GM12891 (cell line): ENCODE measurements around the gene VAX1.
"Not testable (repeated sequence)": the region's sequence is repeated elsewhere in the genome, so short reads cannot be mapped to it uniquely, and the experiment has no call there.

Experiments used
- DNase-seq: peaks from one replicate; pipeline ENCODE4 v3.0.0; 2011; ENCODE audit warnings: low spot score; ENCODE audit not compliant: insufficient read length
- FAIRE-seq: peaks from 2 replicates; lab custom pipeline; 2011; peaks lifted over from hg19 to GRCh38; lab: Jason Lieb, UNC
- PAX5 ChIP-seq: IDR thresholded peaks from 2 replicates; pipeline ENCODE4 v1.6.1; 2011; ENCODE audit warnings: low read length, moderate library complexity, mild to moderate bottlenecking; ENCODE audit not compliant: insufficient read depth, severe bottlenecking
- POLR2A ChIP-seq: IDR thresholded peaks from 2 replicates; pipeline ENCODE4 v1.6.1; 2011; ENCODE audit warnings: low read depth, low read length, control low read depth
- POLR2AphosphoS5 ChIP-seq: IDR thresholded peaks from 2 replicates; pipeline ENCODE4 v1.6.1; 2011; ENCODE audit warnings: low read depth, low read length, control low read depth
- POU2F2 ChIP-seq: IDR thresholded peaks from 2 replicates; pipeline ENCODE4 v1.6.1; 2011; ENCODE audit warnings: low read depth, mild to moderate bottlenecking, control low read depth, low read length, moderate library complexity
- SPI1 ChIP-seq: IDR thresholded peaks from 2 replicates; pipeline ENCODE4 v1.6.1; 2011; ENCODE audit warnings: low read depth, low read length, control low read depth
- TAF1 ChIP-seq: IDR thresholded peaks from 2 replicates; pipeline ENCODE4 v1.6.1; 2011; ENCODE audit warnings: low read depth, low read length, control low read depth

VAX1 gene

DNA sequence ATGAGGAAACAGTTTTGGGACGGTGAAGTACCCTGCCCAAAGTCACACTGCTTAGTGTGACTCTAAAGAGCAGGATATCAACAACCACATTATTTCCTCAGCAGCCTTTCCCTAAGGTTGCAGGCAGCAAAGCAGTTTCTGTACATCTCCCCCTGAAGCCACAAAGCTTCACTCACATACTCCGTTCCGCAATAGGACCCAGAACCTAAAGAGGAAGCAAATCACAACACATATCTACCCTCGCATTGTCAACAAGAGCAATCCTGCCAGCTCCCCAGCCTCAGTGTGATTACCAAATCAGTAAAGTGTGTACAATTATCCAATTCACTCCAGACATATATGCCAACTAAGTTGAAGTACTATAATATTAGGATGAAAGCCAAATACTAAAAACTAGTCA lies 30.8 kb downstream of the VAX1 start:
- FAIRE-seq (no peak), DNase-seq (no peak)
- no peak for TF ChIP-seq POLR2AphosphoS5
- no peak for TF ChIP-seq POU2F2
- no peak for TF ChIP-seq POLR2A
- TF ChIP-seq PAX5 = no peak
- TF ChIP-seq SPI1 = no peak
- TF ChIP-seq TAF1 = no peak

DNA sequence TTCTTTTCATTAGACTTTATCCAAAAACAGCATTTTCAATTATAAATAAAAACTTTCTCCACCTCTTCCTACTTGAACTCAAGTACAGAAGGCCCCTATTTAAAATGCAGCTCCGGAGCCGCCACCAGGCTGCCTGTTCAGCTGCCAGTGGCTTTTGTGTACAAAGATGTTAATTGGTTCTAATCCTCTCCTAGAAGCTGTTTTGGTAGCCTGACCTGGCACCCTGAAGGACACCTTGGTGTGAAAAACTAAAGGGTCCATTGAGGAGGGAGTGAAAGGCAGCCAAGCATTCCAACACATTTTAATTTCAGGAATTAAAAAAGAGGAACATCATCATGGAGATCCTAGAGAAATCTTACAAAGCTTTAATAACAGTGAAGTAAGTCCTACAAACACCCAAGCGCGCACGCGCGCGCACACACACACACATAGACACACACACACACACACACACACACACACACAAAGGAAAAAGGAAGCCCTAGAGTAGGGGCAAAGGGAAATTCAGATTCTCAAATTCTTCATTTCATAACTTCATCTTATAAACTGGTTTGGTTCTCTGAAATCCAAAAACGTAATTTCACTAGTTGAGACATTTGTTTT lies 41.4 kb downstream of the VAX1 start:
- DNase-seq (no peak), FAIRE-seq (no peak)
- TF ChIP-seq PAX5 (no peak), SPI1 (no peak), POLR2A (no peak), POU2F2 (no peak), TAF1 (no peak)

DNA sequence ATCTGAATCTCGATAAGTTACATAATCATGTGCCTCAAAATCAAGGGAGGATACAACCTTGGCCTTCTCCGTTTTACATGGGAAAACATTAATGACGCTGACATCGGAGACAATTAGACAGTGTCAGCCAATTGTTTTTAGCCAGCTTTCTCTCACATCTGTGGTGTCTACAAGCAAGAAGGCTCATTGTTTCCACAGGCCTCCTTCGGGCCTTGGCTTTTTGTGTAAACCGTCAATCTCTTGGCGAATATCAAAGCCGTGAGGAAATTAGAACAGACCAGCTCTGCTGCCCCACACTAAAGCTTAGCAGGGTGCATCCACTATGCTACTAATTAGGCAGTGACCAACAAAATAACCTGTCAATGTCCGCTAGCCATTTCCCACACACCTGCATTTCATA lies 43.2 kb downstream of the VAX1 start:
- FAIRE-seq = no peak
- TF ChIP-seq PAX5 (no peak), POLR2A (no peak), POU2F2 (no peak), SPI1 (no peak), POLR2AphosphoS5 (no peak), TAF1 (no peak)

DNA sequence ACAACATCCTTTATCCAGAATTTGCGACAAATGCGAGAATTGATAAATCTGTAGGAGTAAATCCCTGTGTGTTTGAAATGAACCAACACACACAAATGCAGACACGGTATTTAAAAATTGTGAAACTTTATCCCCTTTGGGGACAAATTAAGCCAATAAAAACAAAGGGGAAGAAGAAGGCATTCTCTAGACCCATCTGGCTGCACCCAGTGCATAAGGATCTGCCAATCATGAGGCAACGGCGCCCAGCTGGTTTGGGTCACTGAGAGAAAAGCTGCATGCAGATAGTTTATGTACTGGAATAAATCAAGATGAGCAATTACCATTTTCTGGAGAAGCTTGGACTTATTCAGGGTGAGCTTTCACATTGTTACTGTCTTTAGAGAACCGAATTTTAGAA lies 45.7 kb downstream of the VAX1 start:
- TF ChIP-seq PAX5 = no peak
- TF ChIP-seq SPI1 = no peak
- no peak for TF ChIP-seq POLR2A
- TF ChIP-seq POLR2AphosphoS5 = no peak
- TF ChIP-seq POU2F2 = no peak
- no peak for TF ChIP-seq TAF1
- FAIRE-seq (no peak), DNase-seq (no peak)

More for the DNA sequence above, 43.2 kb downstream of the VAX1 start:
- no peak for DNase-seq

DNA sequence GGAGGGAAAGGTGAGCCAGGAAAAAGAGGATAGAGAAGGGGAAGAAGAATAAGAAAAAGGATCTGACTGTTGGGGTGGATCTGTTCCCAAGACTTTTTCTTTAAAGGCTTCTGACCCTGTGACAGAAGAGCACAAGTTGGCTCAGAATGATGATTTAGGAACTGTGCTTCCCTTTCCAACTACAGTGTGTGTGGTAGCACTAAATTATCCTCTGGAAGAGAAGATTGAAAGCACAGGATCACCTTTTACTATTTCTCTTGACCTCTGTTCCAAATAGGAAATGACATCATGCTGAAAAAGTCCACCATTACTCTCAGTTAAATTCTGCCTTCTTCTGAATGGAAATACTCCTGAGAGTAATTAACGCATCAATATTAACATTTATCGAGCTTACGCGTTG lies 47.2 kb downstream of the VAX1 start:
- DNase-seq (no peak), FAIRE-seq (no peak)
- no peak for TF ChIP-seq TAF1
- no peak for TF ChIP-seq POLR2A
- TF ChIP-seq PAX5 = no peak

DNA sequence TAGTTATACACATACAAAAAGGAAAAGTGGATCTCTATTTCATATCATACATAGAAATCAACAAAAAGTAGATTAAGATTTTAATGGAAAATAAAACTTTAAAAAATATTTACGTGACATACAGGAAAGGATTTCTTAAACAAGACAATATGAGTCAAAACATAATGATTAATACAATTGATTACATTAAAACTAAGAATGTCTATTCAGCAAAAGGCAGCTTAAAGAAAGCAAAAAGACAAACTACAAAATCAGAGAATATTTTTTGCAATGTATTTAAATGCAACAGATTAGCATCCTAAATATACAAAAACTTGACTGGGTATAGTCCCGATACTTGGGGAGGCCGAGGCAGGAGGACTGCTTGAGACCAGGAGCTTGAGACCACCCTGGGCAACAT lies 50.5 kb downstream of the VAX1 start:
- TF ChIP-seq TAF1 = no peak
- TF ChIP-seq SPI1 = no peak
- no peak for TF ChIP-seq POLR2AphosphoS5
- TF ChIP-seq POU2F2 = no peak
- TF ChIP-seq PAX5 = no peak
- TF ChIP-seq POLR2A = no peak
- FAIRE-seq (no peak), DNase-seq (no peak)

DNA sequence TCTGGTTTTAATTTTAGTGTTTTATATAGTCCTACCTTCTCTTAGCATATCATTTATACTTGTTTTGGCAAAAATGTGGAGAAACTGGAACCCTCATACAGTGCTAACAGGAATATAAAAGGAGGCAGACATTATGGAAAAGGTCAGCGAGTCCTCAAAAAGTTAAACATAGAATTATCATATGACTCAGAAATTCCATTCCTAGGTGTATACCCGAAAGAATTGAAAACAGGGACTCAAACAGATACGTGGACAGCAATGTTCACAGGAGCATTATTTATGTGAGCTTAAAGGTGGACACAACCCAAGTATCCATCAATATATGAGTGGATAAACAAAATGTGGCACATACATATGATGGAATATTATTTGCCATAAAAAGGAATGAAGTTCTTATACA lies 51.5 kb downstream of the VAX1 start:
- FAIRE-seq = no peak
- TF ChIP-seq TAF1 (no peak), PAX5 (no peak), SPI1 (no peak), POLR2A (no peak), POU2F2 (no peak), POLR2AphosphoS5 (no peak)

DNA sequence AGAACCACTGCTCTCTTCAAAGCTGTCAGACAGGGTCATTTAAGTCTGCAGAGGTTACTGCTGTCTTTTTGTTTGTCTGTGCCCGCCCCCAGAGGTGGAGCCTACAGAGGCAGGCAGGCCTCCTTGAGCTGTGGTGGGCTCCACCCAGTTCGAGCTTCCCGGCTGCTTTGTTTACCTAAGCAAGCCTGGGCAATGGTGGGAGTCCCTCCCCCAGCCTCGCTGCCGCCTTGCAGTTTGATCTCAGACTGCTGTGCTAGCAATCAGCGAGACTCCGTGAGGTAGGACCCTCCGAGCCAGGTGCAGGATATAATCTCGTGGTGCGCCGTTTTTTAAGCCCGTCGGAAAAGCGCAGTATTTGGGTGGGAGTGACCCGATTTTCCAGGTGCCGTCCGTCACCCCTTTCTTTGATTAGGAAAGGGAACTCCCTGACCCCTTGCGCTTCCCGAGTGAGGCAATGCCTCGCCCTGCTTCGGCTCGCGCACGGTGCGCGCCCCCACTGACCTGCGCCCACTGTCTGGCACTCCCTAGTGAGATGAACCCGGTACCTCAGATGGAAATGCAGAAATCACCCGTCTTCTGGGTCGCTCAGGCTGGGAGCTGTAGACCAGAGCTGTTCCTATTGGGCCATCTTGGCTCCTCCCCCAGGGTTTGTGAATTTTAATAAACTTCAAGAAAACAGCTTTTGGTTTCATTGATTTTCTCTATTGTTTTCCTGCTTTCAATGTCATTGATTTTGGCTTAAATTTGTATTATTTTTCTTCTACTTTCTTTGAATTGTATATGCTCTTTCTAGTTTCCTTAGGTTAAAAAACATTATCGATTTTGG lies 53.4 kb downstream of the VAX1 start:
- not testable (repeated sequence) for FAIRE-seq, DNase-seq

More for the DNA sequence above, 51.5 kb downstream of the VAX1 start:
- no peak for DNase-seq
